ENCODE results near the gene FGF5.
"Not testable (repeated sequence)": the region's sequence is repeated elsewhere in the genome, so short reads cannot be mapped to it uniquely, and the experiment has no call there.

The FGF5 gene

DNA sequence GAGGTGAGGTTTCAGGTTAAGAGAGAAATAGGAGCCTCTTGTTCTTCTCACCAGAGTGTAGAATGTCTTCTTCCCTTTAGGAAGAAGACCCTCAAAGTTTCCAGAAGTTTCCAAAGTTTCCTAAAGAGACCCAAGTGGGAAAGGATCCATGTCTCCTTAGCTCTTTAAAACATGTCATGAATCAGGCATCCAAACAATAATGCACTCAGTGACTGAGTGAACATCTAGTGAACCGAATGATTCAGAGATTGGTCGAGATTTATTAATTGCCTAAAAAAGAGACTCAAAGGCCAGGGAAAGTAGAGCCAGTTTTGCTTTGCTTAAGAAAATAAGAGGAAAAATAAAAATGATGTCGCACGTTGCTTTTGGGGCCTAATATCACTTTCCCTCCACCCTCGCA, 29.4 kb downstream of the FGF5 start:
- no peak for DNase-seq

DNA sequence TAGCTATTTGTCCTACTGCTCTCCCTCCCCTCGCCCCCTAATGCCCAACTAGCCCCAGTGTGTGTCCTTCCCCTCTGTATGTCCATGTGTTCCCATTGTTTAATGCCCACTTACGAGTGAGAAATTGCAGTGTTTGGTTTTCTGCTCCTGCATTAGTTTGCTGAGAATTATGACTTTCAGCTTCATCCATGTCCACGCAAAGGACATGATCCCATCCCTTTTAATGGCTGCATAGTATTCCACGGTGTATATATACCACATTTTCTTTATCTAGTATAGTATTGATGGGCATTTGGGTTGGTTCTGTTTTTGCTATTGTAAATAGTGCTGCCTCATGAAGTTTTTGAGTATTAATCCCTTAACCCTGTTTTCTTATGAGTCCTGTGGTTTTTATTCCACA, 35.4 kb downstream of the FGF5 start:
- DNase-seq: no peak

GRCh38 chr4:80302616-80303223, 36.3 kb downstream of the FGF5 start:
- DNase-seq: no peak

DNA sequence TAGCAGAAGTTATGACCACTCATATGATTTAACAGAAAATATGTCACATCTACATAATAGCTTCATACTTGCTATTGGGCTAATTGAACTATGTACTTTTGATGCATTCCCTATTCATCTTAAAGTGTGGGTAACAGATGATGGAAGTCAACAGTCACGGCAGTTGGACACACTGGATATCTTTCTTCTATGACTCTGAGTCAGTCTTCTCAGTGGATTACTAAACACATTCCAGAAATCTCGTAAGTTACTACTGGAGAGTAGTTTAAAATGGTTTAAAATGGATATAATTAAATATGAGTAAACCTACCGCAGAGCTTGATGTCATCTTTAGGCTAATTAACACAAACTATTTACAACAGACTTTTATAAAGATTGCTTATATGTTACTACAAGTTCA, 39.0 kb downstream of the FGF5 start:
- DNase-seq: no peak

- DNase-seq: no peak
Measured at GRCh38 chr4:80306260-80306659, 39.8 kb downstream of the FGF5 start.

DNA sequence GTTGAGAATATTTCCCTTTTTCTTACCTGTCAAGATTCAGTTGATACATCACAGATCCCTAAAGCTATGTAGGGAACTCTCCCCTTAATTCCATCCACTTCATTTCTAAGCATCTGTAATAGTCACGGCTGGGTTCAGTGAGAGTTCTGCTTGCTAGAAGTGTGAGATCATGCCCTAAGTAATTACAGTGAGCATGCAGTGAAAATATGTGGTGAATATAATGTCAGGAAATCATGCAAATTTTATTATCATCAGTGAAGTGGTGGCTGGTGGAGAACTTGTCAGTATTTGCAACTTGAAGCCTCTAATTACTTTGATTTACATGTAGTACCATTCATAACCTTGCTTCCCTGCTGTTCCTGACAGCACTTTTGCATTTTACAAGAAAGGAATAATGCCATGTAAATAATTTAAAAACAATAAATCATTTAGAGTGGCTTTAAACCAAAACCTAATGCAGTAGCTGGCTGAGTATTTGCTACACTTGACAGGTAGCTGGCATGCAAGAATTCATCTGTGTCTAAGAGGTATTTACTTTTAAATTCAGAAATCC, 40.8 kb downstream of the FGF5 start:
- no peak for DNase-seq

GRCh38 chr4:80307774-80308465, 41.5 kb downstream of the FGF5 start:
- no peak for DNase-seq

DNA sequence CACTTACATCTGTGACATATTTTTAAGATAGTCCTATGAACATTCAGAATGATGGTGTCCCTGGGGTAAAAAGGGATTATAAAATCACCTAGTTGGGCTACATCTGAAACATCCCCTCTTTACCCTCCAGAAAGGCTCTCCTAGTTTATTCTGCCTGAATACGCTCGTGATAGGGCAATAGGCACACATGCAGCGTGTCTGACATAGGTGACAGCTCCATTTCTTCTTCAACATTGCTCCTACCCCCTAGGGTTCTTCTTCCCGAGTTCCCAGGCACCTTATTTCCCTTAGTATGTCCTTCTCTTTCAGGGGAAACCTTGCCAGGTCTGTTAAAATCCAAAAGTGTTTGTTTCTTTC, 42.0 kb downstream of the FGF5 start:
- DNase-seq: no peak

DNA sequence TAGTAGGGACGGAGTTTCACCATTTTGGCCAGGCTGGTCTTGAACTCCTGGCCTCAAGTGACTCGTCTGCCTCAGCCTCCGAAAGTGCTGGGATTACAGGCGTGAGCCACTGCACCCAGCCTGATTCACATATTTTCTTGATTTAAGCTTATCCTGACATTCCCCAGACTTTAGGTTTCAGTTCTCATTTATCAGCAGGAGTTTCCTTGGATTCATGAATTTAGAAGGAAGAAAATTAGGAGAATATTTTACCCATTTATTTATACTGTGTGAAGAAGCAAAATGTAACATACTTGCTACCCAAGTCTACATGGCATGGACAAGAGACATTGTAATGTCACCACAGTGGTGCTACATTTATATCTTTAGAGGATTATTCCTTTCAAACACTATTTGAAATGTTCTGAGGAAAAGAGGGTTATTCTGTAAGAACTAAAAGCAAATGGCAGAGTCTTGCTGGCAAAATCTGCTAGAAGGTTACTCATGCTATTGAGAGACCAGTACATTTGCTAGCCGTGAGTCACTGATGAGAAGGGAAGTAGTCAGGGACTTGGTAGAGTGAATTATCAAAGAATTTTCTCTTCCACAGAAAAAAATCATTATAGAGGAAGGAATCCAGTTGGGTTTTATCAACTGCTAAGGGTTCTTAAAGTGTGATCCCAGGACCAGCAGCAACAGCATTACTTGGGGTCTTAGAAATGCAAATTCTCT, 43.0 kb downstream of the FGF5 start:
- no peak for DNase-seq

GRCh38 chr4:80311130-80311529, 44.7 kb downstream of the FGF5 start:
- DNase-seq: no peak

- no peak for DNase-seq
Measured at GRCh38 chr4:80312124-80312523, 45.7 kb downstream of the FGF5 start.

DNA sequence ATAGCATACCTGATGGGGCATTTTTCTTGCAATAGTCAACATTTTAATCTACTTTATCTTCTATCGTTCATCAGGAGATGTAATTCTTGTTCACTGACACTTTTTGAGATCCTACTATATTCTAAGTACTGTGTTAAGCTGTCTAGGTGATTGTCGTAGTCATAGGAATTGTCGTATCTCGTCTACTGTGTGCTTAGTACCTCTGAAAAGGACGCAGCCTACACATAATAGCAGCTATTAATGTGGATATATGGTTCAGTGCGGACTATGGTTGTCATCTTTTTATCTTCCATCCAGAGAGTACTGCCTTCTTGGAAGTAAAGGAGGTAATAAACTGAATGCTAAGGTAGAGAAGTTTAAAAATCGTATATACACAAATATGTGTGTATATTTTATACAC, 47.2 kb downstream of the FGF5 start:
- DNase-seq: no peak

- not testable (repeated sequence) for DNase-seq
Measured at GRCh38 chr4:80315848-80316247, 49.4 kb downstream of the FGF5 start.

GRCh38 chr4:80321341-80321740, 54.9 kb downstream of the FGF5 start:
- no peak for DNase-seq

DNA sequence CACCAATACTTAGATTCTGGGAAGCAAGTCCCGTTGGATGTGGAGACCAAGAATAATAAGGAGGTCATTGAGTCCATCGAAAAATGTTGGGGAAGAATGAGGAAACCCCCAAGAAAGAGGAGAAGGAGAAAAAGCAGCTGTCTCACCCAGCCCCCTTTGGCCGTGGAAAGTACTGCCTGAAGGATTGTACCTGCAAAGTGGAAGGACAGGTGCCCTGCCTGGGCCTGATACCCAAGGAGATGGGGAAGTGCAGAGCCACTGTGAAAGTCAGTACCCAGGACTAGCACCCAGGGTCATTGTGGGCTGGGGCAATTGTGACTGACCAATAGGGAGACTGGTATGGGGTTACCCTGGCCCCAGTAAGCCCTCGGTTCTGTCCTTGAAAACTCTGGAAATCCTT, 55.3 kb downstream of the FGF5 start:
- no peak for DNase-seq

GRCh38 chr4:80322716-80323115, 56.3 kb downstream of the FGF5 start:
- DNase-seq: peak in 1 of 14 donors; percentile 6

- DNase-seq: no peak
Measured at GRCh38 chr4:80324171-80324570, 57.7 kb downstream of the FGF5 start.

- DNase-seq: no peak
Measured at GRCh38 chr4:80331693-80332092, 65.2 kb downstream of the FGF5 start.

DNA sequence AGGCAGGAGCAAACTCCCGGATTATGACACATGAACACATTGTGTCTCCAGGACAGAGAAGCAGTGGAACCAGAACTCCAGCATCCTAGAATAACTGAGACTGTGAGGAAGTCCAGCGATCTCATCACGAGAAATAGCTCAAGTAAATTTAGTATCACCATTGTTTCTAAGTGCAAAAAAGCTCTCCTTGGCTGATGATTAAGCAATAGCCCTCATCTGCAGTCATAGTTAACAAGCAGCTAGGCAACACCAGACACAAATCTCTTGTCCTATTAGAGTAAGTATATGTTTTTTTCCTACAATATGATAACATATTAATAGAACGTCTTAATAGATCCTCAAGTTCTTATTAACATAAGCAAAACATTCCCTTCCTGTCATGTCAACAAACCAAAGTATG, 66.7 kb downstream of the FGF5 start:
- no peak for DNase-seq

DNA sequence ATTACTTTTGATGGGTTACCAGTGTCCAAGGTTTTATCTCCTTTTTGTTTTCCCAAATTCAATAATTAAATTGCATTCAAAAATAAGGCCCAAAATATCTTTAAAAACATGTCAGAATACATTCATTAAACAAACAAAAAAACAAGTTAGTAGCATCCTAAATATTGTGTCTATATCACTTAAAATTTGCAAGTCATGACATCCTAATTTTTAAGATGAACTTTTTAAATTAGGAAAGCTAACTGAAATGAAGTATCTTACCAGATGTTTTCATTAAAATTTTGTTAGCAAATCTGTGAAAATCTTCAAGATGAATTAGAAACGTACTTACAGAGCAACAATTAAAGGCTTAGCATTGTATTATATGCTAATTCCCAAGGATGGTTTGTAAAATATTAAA, 68.1 kb downstream of the FGF5 start:
- no peak for DNase-seq

DNA sequence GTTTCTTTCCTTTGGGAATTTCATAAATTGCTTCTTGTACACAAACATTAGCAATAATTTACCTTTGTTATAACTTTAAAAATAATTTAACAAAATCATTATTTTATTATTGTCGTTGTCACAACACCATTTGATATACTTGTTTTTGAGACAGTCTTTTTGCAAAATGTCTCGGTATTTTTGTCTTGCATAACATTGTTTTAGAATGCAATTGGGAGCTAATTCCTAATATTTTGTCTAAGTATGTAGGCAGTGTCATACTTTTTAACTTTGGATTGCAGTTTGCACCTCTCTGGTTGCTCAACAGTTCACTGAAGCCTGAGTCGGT, 68.7 kb downstream of the FGF5 start:
- no peak for DNase-seq

DNA sequence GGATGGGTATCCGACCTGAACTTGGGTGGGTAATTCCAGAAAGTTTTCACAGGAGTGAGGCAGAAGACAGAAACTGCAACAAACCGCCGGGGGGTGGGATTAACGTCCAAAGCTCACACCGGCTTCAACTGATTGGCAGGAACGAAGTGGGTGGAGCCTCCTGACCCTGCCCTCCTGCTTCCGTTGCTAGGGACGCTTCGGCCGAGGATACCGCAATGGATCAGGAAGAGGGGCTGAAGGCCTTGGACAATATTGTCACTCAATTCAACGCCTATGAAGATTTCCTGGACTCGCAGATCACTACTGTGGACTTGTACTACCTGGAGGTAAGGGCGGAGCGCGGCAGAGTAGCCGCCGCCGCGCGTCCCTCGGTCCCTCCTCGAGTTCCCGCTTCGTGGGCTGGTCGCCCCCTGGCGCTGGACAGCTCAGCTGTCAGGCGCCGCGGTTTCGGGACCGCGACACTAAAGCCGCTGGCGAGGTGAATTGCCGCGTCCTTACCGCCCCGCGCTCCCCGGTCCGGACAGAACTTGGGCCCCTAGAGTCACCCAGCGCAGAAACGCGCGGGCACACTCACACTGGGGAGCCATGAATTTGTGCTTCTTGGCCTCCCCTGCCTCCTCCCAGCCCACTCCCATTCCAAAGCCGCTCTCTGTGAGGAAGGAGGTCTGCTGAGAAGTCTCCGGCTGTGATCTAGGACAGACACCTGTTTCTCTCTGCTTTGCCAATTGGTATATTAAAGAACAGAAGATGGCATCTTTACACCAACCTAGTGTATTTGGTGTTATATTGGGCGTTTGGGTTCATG, 69.3 kb downstream of the FGF5 start, which contains the start of gene CFAP299:
Gene CFAP299, plus strand, starts transcription at position 177 of the 805 bp plus-strand sequence.
- DNase-seq: peak in 12 of 14 donors; percentile 3 to 64 (median 44)

DNA sequence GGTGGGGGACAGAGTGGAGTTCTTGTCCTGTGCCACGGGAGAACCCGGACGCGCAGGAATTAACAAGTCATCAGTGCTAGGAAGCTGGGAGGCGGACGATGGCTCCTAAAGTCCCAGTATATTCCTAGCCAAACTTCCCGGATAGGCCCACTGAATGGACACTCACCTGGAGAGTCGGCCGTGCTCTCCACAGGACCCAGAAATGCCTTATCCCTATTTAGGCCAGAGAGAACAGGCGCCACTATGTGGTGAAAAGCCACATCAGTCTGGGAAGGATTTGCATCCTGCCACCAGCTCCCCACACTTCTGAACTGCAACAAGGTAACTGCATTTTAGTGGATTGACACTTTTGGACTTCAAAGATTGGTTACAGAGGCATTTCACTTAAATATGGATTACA, 70.1 kb downstream of the FGF5 start:
- peak in 1 of 14 donors; percentile 7 for DNase-seq

All from C1 segment of cervical spinal cord (tissue), 14 donors.